Endodermal cell (in vitro differentiated cells): ENCODE data around the gene FRMD3. TPM values are rescaled to one million over a fixed set of nuclear protein-coding genes. Genes with fewer than 3 reads are reported as not detected.

Source experiments
- DNase-seq: peaks from one replicate; pipeline ENCODE4 v3.0.0-alpha.2; 2017
- H3K27ac ChIP-seq: 2 replicates; pipeline ENCODE4 v1.5.1; 2013; ENCODE audit warnings: mild to moderate bottlenecking, low read depth, low read length, moderate library complexity
- H3K27me3 ChIP-seq: 2 replicates; pipeline ENCODE4 v1.6.1; 2013; ENCODE audit warnings: mild to moderate bottlenecking, low read length, moderate library complexity; ENCODE audit not compliant: insufficient read depth, control insufficient read depth, poor library complexity, severe bottlenecking
- H3K36me3 ChIP-seq: 2 replicates; pipeline ENCODE4 v1.7.0; 2013; ENCODE audit warnings: mild to moderate bottlenecking, low read length, moderate library complexity; ENCODE audit not compliant: control insufficient read depth, insufficient read depth
- H3K4me1 ChIP-seq: one replicate; pipeline ENCODE4 v1.7.0; 2013; ENCODE audit warnings: low read length; ENCODE audit not compliant: control insufficient read depth, insufficient read depth
- H3K4me3 ChIP-seq: 2 replicates; pipeline ENCODE4 v1.5.1; 2013; ENCODE audit warnings: mild to moderate bottlenecking, low read length, moderate library complexity
- H3K9ac ChIP-seq: 2 replicates; pipeline ENCODE4 v1.6.1; 2013; ENCODE audit warnings: mild to moderate bottlenecking, low read length, moderate library complexity; ENCODE audit not compliant: poor library complexity, severe bottlenecking; ENCODE audit errors: extremely low read depth
- H3K9me3 ChIP-seq: 2 replicates; pipeline ENCODE4 v1.6.1; 2013; ENCODE audit warnings: mild to moderate bottlenecking, low read length, moderate library complexity; ENCODE audit not compliant: control insufficient read depth
- H3K27ac Mint-ChIP-seq: 2 replicates; pipeline ENCODE4 v1.8.0; 2020; ENCODE audit warnings: mixed read lengths
- H3K27me3 Mint-ChIP-seq: 2 replicates; pipeline ENCODE4 v1.8.0; 2021; ENCODE audit warnings: mild to moderate bottlenecking, mixed read lengths; ENCODE audit not compliant: insufficient read depth
- H3K36me3 Mint-ChIP-seq: 2 replicates; pipeline ENCODE4 v1.8.0; 2020; ENCODE audit warnings: low read depth, mixed read lengths
- H3K4me1 Mint-ChIP-seq: 2 replicates; pipeline ENCODE4 v1.8.0; 2020; ENCODE audit warnings: mixed read lengths
- H3K4me3 Mint-ChIP-seq: 2 replicates; pipeline ENCODE4 v1.8.0; 2020; ENCODE audit warnings: mild to moderate bottlenecking, moderate library complexity, mixed read lengths
- H3K9me3 Mint-ChIP-seq: 2 replicates; pipeline ENCODE4 v1.8.0; 2020; ENCODE audit warnings: mild to moderate bottlenecking, mixed read lengths
- WGBS, 2 experiments: methylation state at CpG; one replicate each; pipeline versions ENCODE4 v1.1.5 to v1.1.7; 2013; ENCODE audit warnings: missing lambda C conversion rate in 2 of 2, mixed read lengths in 1 of 2; ENCODE audit not compliant: insufficient coverage in 1 of 2, insufficient read length in 1 of 2; 5-methylcytosine and 5-hydroxymethylcytosine counted together
- total RNA-seq, 2 donors: library from RNA; stranded (reverse); fragmentation: NEBNext Ultra II Directional in 1 of 2; extraction: Animal tissue kit (Norgen Biotek cat#: 25700) in 1 of 2; gene quantifications; 2 replicates in 1 of 2; 3 replicates in 1 of 2; pipeline ENCODE4 v1.2.1, GENCODE V29; 2021
- TF ChIP-seq, protein P1 (sequence below): fragments of 200-600 bp; sonication (generic); conservative IDR thresholded peaks from 2 replicates; pipeline ENCODE4 v1.5.0; 2021; ENCODE audit warnings: antibody characterized with exemption, mild to moderate bottlenecking

Gene FRMD3
- total RNA-seq, 2 donors from 2014 or later, result 0.13 to 0.35 TPM

DNA sequence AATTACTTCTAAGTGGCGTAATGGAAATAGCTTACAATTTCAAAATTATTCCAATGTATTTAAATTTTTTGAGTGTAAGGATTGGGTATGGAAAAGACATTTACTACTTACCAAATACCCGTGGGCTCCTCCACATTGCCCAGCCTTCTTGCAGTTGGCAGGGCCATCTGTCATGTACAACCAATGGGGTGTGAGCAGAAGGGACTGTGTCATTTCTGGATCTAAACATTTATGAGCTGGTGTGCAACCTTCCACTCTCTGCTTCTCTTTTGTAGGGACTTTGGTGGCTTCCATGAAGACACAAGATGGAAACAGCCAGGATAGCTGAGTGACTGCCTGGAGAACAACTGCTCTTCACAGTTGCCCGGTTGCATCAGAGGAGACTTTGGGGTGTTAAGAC, 40.8 kb downstream of the FRMD3 start:
- Histone ChIP-seq H3K36me3 (no peaks in the 10 kb centered on the region), H3K4me3 (no peak overlapping the region), H3K4me1 (no peaks in the 10 kb centered on the region), H3K9ac (no peak overlapping the region), H3K27ac (no peak overlapping the region), H3K9me3 (no peaks in the 10 kb centered on the region), H3K27me3 (no peaks in the 10 kb centered on the region)
- WGBS, 2 experiments, result 97 to 100% methylated on average over 1 to 2 of the region's 3 CpGs
- TF ChIP-seq, protein P1, sequence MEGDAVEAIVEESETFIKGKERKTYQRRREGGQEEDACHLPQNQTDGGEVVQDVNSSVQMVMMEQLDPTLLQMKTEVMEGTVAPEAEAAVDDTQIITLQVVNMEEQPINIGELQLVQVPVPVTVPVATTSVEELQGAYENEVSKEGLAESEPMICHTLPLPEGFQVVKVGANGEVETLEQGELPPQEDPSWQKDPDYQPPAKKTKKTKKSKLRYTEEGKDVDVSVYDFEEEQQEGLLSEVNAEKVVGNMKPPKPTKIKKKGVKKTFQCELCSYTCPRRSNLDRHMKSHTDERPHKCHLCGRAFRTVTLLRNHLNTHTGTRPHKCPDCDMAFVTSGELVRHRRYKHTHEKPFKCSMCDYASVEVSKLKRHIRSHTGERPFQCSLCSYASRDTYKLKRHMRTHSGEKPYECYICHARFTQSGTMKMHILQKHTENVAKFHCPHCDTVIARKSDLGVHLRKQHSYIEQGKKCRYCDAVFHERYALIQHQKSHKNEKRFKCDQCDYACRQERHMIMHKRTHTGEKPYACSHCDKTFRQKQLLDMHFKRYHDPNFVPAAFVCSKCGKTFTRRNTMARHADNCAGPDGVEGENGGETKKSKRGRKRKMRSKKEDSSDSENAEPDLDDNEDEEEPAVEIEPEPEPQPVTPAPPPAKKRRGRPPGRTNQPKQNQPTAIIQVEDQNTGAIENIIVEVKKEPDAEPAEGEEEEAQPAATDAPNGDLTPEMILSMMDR, result no peak
- no peaks in the 10 kb centered on the region for H3K27me3 Mint-ChIP-seq
- no peaks in the 10 kb centered on the region for H3K4me1 Mint-ChIP-seq
- no peak overlapping the region for H3K4me3 Mint-ChIP-seq
- no peak overlapping the region for H3K27ac Mint-ChIP-seq
- H3K9me3 Mint-ChIP-seq, result no peaks in the 10 kb centered on the region
- no peaks in the 10 kb centered on the region for H3K36me3 Mint-ChIP-seq
- DNase-seq, result no peak

DNA sequence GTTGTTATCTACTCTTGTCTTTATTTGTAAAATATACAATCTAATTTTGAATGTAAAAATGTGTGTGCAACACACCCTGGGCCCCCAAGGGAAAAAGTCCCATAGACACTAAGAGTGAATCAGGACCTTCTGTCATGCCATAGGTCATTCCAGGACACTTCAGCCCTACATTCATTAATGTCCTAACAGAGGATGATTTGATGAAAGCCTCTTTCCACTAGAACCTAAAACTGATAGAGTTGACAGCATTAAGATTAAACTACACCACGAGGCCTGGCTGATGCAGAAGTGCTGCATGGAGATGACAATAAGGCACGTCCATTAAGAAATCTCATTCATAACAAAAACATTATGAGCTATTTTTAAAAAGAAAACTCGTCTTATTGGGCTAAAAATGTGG, 46.2 kb downstream of the FRMD3 start:
- no peak for DNase-seq
- Histone ChIP-seq H3K4me1 (no peaks in the 10 kb centered on the region), H3K36me3 (no peaks in the 10 kb centered on the region), H3K27ac (no peak overlapping the region), H3K9ac (no peak overlapping the region), H3K4me3 (no peak overlapping the region), H3K27me3 (no peaks in the 10 kb centered on the region), H3K9me3 (no peaks in the 10 kb centered on the region)
- H3K27ac Mint-ChIP-seq, result no peak overlapping the region
- H3K27me3 Mint-ChIP-seq, result no peaks in the 10 kb centered on the region
- no peaks in the 10 kb centered on the region for H3K9me3 Mint-ChIP-seq
- H3K36me3 Mint-ChIP-seq, result no peaks in the 10 kb centered on the region
- H3K4me1 Mint-ChIP-seq, result no peaks in the 10 kb centered on the region
- TF ChIP-seq, protein P1, result no peak
- H3K4me3 Mint-ChIP-seq, result no peak overlapping the region
- WGBS, 2 experiments, result 94 to 100% methylated on average over 3 of the region's 3 CpGs

DNA sequence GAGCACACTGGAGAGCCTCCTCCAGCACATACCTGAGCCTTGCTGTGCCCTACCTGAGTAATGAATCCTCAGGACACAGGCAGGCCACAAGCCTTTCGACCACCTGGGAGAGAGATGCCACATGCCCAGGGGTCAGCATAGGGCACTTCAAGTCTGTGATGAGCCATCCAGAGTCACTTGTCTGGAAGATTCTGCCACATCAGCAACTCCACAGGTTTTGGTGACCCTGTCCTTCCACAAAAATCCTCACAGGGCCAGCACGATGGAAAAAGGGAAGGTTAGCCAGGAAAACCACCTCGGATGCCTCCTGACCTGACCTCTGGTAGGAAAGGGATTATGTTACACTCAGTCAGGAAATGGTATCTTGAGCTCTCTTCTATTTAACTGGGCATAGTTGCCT, 46.8 kb downstream of the FRMD3 start:
- Histone ChIP-seq H3K27me3 (no peaks in the 10 kb centered on the region), H3K9ac (no peak overlapping the region), H3K27ac (no peak overlapping the region), H3K9me3 (no peaks in the 10 kb centered on the region), H3K4me1 (no peaks in the 10 kb centered on the region), H3K36me3 (no peaks in the 10 kb centered on the region), H3K4me3 (no peak overlapping the region)
- Mint-ChIP-seq H3K36me3 (no peaks in the 10 kb centered on the region), H3K4me1 (no peaks in the 10 kb centered on the region), H3K27me3 (no peaks in the 10 kb centered on the region), H3K27ac (no peak overlapping the region), H3K4me3 (no peak overlapping the region), H3K9me3 (no peaks in the 10 kb centered on the region)
- DNase-seq, result no peak
- TF ChIP-seq, protein P1, result no peak
- 81 to 88% methylated on average over 2 to 3 of the region's 3 CpGs for WGBS, 2 experiments
